SK-N-SH (cell line): Measurements from ENCODE around the gene CTSH. TPM values are rescaled to one million over a fixed set of nuclear protein-coding genes. Genes with fewer than 3 reads are reported as not detected.

ENCODE experiments used
- CTCF ChIA-PET: fragments of 300-600, 350-600 bp; formaldehyde crosslinking; extraction: SDS; loops from one replicate; lab custom pipeline; 2021; lab: Yijun Ruan, JAX
- POLR2A ChIA-PET: fragments of 350-600 bp; sonication (Branson Sonifier 250); formaldehyde crosslinking; extraction: SDS; loops from one replicate; lab custom pipeline; 2020; ENCODE audit warnings: antibody characterized with exemption, inconsistent platforms; lab: Yijun Ruan, JAX
- DNase-seq: peaks from one replicate; pipeline ENCODE4 v3.0.0; 2012
- H2AFZ ChIP-seq: fragments of 200-600 bp; sonication (generic); 2 replicates; pipeline ENCODE4 v1.8.1; 2016; ENCODE audit warnings: antibody characterized with exemption, mild to moderate bottlenecking, low read depth
- H3F3A ChIP-seq: fragments of 200-600 bp; sonication (generic); replicated peaks from 2 replicates; pipeline ENCODE3; 2016; ENCODE audit warnings: antibody characterized with exemption, mild to moderate bottlenecking; ENCODE audit not compliant: insufficient read depth
- H3K27ac ChIP-seq, 2 experiments: fragments of 200-500 bp in 1 of 2; fragments of 200-600 bp in 1 of 2; sonication (Bioruptor generic) in 1 of 2; sonication (generic), shearing (Covaris generic) in 1 of 2; 2 replicates each; pipeline versions ENCODE4 v1.5.1 to v1.6.1; 2014 to 2016; ENCODE audit warnings: low read depth in 2 of 2, inconsistent platforms in 1 of 2, low read length in 1 of 2, mild to moderate bottlenecking in 1 of 2, mixed read lengths in 1 of 2
- H3K27me3 ChIP-seq: fragments of 200-600 bp; sonication (generic), shearing (Covaris generic); 2 replicates; pipeline ENCODE4 v1.6.1; 2016; ENCODE audit warnings: mixed run types; ENCODE audit not compliant: insufficient read depth
- H3K36me3 ChIP-seq, 2 experiments: fragments of 200-500 bp in 1 of 2; fragments of 200-600 bp in 1 of 2; sonication (Bioruptor generic) in 1 of 2; sonication (generic) in 1 of 2; replicated peaks in 1 of 2; 2 replicates each; pipeline versions ENCODE3 to v1.5.1; 2014 to 2016; ENCODE audit warnings: low read length in 1 of 2, mild to moderate bottlenecking in 1 of 2; ENCODE audit not compliant: insufficient read depth in 2 of 2, control insufficient read depth in 1 of 2
- H3K4me1 ChIP-seq, 2 experiments: fragments of 200-500 bp in 1 of 2; fragments of 200-600 bp in 1 of 2; sonication (Bioruptor generic) in 1 of 2; sonication (generic), shearing (Covaris generic) in 1 of 2; 2 replicates each; pipeline versions ENCODE4 v1.5.1 to v1.6.1; 2014 to 2016; ENCODE audit warnings: low read depth in 1 of 2, low read length in 1 of 2, mixed run types in 1 of 2; ENCODE audit not compliant: insufficient read depth in 2 of 2, control insufficient read depth in 1 of 2
- H3K4me2 ChIP-seq: fragments of 200-600 bp; sonication (generic), shearing (Covaris generic); 2 replicates; pipeline ENCODE4 v1.6.1; 2017; ENCODE audit warnings: mixed run types
- H3K4me3 ChIP-seq, 2 experiments: fragments of 200-500 bp in 1 of 2; fragments of 200-600 bp in 1 of 2; sonication (Bioruptor generic) in 1 of 2; sonication (generic), shearing (Covaris generic) in 1 of 2; 2 replicates each; pipeline versions ENCODE4 v1.5.1 to v1.8.1; 2014 to 2016; ENCODE audit warnings: low read depth in 2 of 2, inconsistent platforms in 1 of 2, low read length in 1 of 2, mild to moderate bottlenecking in 1 of 2, mixed read lengths in 1 of 2, moderate library complexity in 1 of 2
- H3K79me2 ChIP-seq: fragments of 200-600 bp; sonication (generic); 2 replicates; pipeline ENCODE4 v1.8.1; 2017; ENCODE audit warnings: mild to moderate bottlenecking; ENCODE audit not compliant: insufficient read depth
- H3K9ac ChIP-seq: fragments of 200-600 bp; sonication (generic); 2 replicates; pipeline ENCODE4 v1.6.1; 2017; ENCODE audit warnings: mixed run types
- H3K9me2 ChIP-seq: fragments of 200-600 bp; sonication (generic); 2 replicates; pipeline ENCODE4 v1.6.1; 2017; ENCODE audit warnings: mixed run types
- H3K9me3 ChIP-seq: fragments of 200-600 bp; sonication (generic); 2 replicates; pipeline ENCODE4 v1.6.1; 2017; ENCODE audit warnings: mixed run types, mild to moderate bottlenecking, moderate library complexity
- H4K20me1 ChIP-seq: fragments of 200-600 bp; sonication (generic); 2 replicates; pipeline ENCODE4 v1.6.1; 2017; ENCODE audit warnings: mild to moderate bottlenecking, mixed run types; ENCODE audit not compliant: insufficient read depth
- CHD2 ChIP-seq: fragments of 150-350 bp; IDR thresholded peaks from 2 replicates; pipeline ENCODE4 v1.6.1; 2018; ENCODE audit warnings: low read length; ENCODE audit not compliant: partially characterized antibody
- EP300 ChIP-seq, 2 experiments: IDR thresholded peaks; 2 replicates each; pipeline versions ENCODE4 v1.4.0 to v1.6.1; 2012; ENCODE audit warnings: borderline replicate concordance in 1 of 2, low read depth in 1 of 2, low read length in 1 of 2
- EZH2phosphoT487 ChIP-seq: fragments of 200-600 bp; sonication (generic); IDR thresholded peaks from 2 replicates; pipeline ENCODE4 v1.6.1; 2017; ENCODE audit warnings: low read depth, mixed run types, mild to moderate bottlenecking, antibody characterized with exemption, moderate library complexity, borderline replicate concordance
- FOSL2 ChIP-seq: IDR thresholded peaks from 2 replicates; pipeline ENCODE4 v1.4.0; 2012; ENCODE audit warnings: low read depth, mild to moderate bottlenecking, moderate library complexity, borderline replicate concordance
- FOXJ3 ChIP-seq: sonication (generic); formaldehyde crosslinking; IDR thresholded peaks from 2 replicates; pipeline ENCODE4 v1.5.1; 2020; ENCODE audit warnings: mild to moderate bottlenecking, missing genetic modification reagents
- GABPA ChIP-seq: IDR thresholded peaks from 2 replicates; pipeline ENCODE4 v1.4.0; 2012; ENCODE audit warnings: low read depth, mild to moderate bottlenecking
- GATA2 ChIP-seq: sonication (generic); formaldehyde crosslinking; IDR thresholded peaks from 2 replicates; pipeline ENCODE4 v1.5.0; 2020; ENCODE audit warnings: mild to moderate bottlenecking, missing genetic modification reagents
- MEF2A ChIP-seq: IDR thresholded peaks from 2 replicates; pipeline ENCODE4 v1.4.0; 2012; ENCODE audit warnings: low read depth, borderline replicate concordance
- NFIC ChIP-seq: IDR thresholded peaks from 2 replicates; pipeline ENCODE4 v1.4.0; 2012; ENCODE audit warnings: borderline replicate concordance
- NRF1 ChIP-seq: IDR thresholded peaks from 2 replicates; pipeline ENCODE4 v1.6.1; 2012; ENCODE audit warnings: low read depth, mild to moderate bottlenecking, low read length
- PBX3 ChIP-seq: IDR thresholded peaks from 2 replicates; pipeline ENCODE4; 2012
- RCOR1 ChIP-seq: fragments of 150-350 bp; IDR thresholded peaks from 2 replicates; pipeline ENCODE4 v1.6.1; 2017; ENCODE audit warnings: antibody characterized with exemption, low read length
- REST ChIP-seq: IDR thresholded peaks from 2 replicates; pipeline ENCODE4 v1.6.1; 2012; ENCODE audit warnings: mild to moderate bottlenecking, low read depth, low read length, moderate library complexity
- RXRA ChIP-seq: IDR thresholded peaks from 2 replicates; pipeline ENCODE4 v1.4.0; 2012; ENCODE audit warnings: low read depth, mild to moderate bottlenecking, borderline replicate concordance
- SIN3A ChIP-seq: IDR thresholded peaks from 2 replicates; pipeline ENCODE4 v1.6.1; 2012; ENCODE audit warnings: low read depth, mild to moderate bottlenecking, low read length, moderate library complexity, borderline replicate concordance
- TCF12 ChIP-seq: IDR thresholded peaks from 2 replicates; pipeline ENCODE4 v1.4.0; 2012
- USF2 ChIP-seq: fragments of 150-350 bp; IDR thresholded peaks from 2 replicates; pipeline ENCODE4 v1.6.1; 2017; ENCODE audit warnings: antibody characterized with exemption, low read length, low read depth, borderline replicate concordance
- YY1 ChIP-seq: IDR thresholded peaks from 2 replicates; pipeline ENCODE4 v1.4.0; 2012; ENCODE audit warnings: low read depth, mild to moderate bottlenecking
- whole genome bisulfite sequencing: methylation state at CpG from one replicate; pipeline ENCODE4 v1.1.6; 2017; ENCODE audit warnings: low lambda C conversion rate; 5-methylcytosine and 5-hydroxymethylcytosine counted together
- polyA plus RNA-seq, 3 experiments: library from polyadenylated mRNA; depleted of rRNA; stranded (reverse); fragments of >200 nt; gene quantifications; 2 replicates each; pipeline ENCODE4 v1.2.3, GENCODE V29; 2012
- TF ChIP-seq, protein P1 (sequence below): fragments of 200-600 bp; sonication (generic); IDR thresholded peaks from 2 replicates; pipeline ENCODE4 v1.6.1; 2017; ENCODE audit warnings: antibody characterized with exemption, mild to moderate bottlenecking, moderate library complexity
- TF ChIP-seq, protein P2 (sequence below): IDR thresholded peaks from 2 replicates; pipeline ENCODE4 v1.4.0; 2012; ENCODE audit warnings: low read depth, borderline replicate concordance

The CTSH gene
- polyA plus RNA-seq, 1 of the 3 experiments (the other 2 are of a cell fraction): 22.7 TPM

DNA sequence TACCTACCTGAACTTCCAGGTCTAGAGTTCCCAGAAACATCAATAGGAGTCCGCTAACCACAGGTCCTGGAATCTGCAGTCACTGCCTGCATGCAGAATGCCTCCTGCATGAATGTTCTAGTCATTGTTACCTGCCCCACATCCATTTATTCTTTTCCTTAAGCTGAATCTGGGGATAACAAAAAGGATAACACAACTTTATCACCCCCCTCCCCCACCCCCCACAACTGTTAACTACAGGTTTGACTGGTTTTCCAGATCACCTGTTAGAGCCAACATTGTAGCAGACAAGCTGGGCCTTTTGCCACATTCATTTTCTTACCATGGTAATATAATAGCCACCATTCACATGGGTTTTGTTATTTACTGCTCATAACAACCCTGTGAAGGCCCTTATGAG is 4.6 kb upstream of the CTSH start:
- Histone ChIP-seq H3K27ac (no peak overlapping the region), H3K4me3 (no peak overlapping the region), H3K27me3 (no peaks in the 10 kb centered on the region), H3K9me2 (no peaks in the 10 kb centered on the region), H3K4me1 (peaks cover 0 to 5% of the 10 kb centered on the region in 2 experiments; a peak in 1 of 4 replicates), H3K9me3 (no peaks in the 10 kb centered on the region), H3K4me2 (no peak overlapping the region), H4K20me1 (no peaks in the 10 kb centered on the region), H3K79me2 (no peaks in the 10 kb centered on the region), H2AFZ (no peak overlapping the region), H3F3A (no peaks in the 10 kb centered on the region), H3K9ac (no peak overlapping the region), H3K36me3 (no peaks in the 10 kb centered on the region)
- ChIA-PET CTCF (no interaction called here), POLR2A (no interaction called here)
- WGBS: 14% methylated on average over 1 of the region's 1 CpG
- TF ChIP-seq, protein P1, sequence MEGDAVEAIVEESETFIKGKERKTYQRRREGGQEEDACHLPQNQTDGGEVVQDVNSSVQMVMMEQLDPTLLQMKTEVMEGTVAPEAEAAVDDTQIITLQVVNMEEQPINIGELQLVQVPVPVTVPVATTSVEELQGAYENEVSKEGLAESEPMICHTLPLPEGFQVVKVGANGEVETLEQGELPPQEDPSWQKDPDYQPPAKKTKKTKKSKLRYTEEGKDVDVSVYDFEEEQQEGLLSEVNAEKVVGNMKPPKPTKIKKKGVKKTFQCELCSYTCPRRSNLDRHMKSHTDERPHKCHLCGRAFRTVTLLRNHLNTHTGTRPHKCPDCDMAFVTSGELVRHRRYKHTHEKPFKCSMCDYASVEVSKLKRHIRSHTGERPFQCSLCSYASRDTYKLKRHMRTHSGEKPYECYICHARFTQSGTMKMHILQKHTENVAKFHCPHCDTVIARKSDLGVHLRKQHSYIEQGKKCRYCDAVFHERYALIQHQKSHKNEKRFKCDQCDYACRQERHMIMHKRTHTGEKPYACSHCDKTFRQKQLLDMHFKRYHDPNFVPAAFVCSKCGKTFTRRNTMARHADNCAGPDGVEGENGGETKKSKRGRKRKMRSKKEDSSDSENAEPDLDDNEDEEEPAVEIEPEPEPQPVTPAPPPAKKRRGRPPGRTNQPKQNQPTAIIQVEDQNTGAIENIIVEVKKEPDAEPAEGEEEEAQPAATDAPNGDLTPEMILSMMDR: no peak
- TF ChIP-seq YY1 (no peak), TCF12 (no peak), EZH2phosphoT487 (no peak), FOSL2 (no peak), FOXJ3 (no peak), PBX3 (no peak), GATA2 (CRISPR knock-in tag) (no peak), NFIC (no peak), RXRA (no peak), CHD2 (no peak), NRF1 (no peak), SIN3A (no peak), RCOR1 (no peak), GABPA (no peak), REST (no peak), MEF2A (no peak), EP300 (IDR thresholded peaks at IDR 0.05; ENCODE audit: borderline replicate concordance in 1 of 2, low read depth in 1 of 2, low read length in 1 of 2) (no peak), USF2 (no peak)
- TF ChIP-seq, protein P2, sequence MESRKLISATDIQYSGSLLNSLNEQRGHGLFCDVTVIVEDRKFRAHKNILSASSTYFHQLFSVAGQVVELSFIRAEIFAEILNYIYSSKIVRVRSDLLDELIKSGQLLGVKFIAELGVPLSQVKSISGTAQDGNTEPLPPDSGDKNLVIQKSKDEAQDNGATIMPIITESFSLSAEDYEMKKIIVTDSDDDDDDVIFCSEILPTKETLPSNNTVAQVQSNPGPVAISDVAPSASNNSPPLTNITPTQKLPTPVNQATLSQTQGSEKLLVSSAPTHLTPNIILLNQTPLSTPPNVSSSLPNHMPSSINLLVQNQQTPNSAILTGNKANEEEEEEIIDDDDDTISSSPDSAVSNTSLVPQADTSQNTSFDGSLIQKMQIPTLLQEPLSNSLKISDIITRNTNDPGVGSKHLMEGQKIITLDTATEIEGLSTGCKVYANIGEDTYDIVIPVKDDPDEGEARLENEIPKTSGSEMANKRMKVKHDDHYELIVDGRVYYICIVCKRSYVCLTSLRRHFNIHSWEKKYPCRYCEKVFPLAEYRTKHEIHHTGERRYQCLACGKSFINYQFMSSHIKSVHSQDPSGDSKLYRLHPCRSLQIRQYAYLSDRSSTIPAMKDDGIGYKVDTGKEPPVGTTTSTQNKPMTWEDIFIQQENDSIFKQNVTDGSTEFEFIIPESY: no peak
- no peak for DNase-seq
